Measurements from ENCODE around the gene HSD17B12.

HSD17B12 gene

GRCh38 chr11:43812471-43812870, 131.9 kb downstream of the HSD17B12 start:
- DNase-seq: no peak

DNA sequence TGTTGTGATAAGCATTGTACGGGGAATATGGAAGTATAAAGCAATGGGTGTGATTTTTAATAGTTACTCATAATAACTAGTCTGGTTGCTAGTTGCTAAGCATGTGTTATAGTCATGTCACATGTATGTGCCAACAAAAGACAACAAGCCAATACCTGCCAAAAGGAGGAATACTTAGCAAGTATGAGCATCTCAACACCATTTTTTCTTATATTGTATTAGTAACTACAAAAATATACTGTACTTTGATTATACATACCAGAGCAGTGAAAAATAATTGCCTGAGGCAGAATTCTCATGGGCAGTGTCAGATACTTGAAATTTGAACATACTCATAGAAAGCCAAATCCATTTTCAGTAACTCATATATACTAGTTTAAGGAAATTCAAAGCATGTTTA, 137.7 kb downstream of the HSD17B12 start:
- no peak for DNase-seq

- no peak for DNase-seq
These were observed 139.4 kb downstream of the HSD17B12 start for GRCh38 chr11:43819926-43820325.

GRCh38 chr11:43823316-43823715, 142.8 kb downstream of the HSD17B12 start:
- DNase-seq: no peak

DNA sequence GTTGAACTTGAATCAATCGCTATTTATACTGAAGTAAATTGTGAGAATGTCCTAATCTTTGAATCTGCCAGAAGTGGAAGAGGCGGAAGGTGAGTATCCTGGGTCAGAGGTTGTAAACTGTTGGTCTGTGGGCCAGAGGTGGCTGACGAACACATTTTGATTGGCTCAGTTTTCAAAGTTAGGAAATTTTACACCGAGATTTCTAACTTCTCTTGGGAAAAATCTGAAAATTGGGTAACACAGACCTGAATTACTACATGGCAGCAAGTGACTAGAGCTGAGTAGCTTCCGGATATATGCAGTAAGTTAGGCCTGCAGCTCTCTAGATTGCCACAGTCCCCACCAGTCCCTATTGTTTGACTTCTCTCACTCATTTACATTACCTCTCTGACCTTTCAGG, 143.3 kb downstream of the HSD17B12 start:
- no peak for DNase-seq

- DNase-seq: peak; percentile 14 to 19
These were observed 144.8 kb downstream of the HSD17B12 start for GRCh38 chr11:43825217-43825816.

- DNase-seq: peak; percentile 42 to 46
These were observed 150.4 kb downstream of the HSD17B12 start for GRCh38 chr11:43830928-43831440.

DNA sequence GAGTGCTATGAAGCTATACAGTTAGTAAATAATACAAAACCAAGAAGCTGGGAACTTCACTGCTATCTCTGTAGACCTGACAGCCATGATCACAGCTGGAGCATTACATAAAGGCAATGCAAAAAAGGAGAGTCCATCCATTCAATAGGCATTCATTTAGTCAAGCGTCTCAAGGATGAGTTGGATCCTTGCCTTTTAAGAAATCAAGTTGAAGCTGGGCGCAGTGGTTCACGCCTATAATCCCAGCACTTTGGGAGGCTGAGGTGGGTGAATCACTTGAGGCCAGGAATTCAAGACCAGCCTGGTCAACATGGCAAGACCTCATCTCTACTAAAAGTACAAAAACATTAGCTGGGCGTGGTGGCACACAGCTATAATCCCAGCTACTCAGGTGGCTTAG, 152.0 kb downstream of the HSD17B12 start:
- DNase-seq: no peak

- no peak for DNase-seq
These were observed 153.1 kb downstream of the HSD17B12 start for GRCh38 chr11:43833657-43834073.

GRCh38 chr11:43834286-43834685, 153.7 kb downstream of the HSD17B12 start:
- no peak for DNase-seq

GRCh38 chr11:43835104-43835503, 154.6 kb downstream of the HSD17B12 start:
- no peak for DNase-seq

DNA sequence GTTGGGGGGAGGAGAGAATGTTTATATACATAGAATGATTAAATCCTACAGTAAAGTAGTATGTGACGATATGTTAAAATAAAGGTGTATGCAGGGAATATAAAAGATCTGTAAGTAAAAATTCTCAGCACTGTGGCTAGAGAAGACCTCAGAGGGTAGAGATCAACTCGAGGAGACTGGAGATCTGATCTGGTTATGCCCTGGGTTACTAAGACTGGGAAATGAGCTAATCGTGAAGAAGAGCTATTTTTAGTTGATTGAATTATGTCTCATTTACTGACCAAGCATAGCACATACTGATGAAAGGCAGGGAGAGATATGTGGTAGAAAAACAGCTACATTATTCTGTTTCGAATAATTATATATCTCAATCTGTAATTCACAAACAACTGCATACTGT, 157.3 kb downstream of the HSD17B12 start:
- DNase-seq: no peak

GRCh38 chr11:43842021-43842420, 161.5 kb downstream of the HSD17B12 start:
- no peak for DNase-seq

GRCh38 chr11:43845816-43846215, 165.3 kb downstream of the HSD17B12 start:
- DNase-seq: no peak

DNA sequence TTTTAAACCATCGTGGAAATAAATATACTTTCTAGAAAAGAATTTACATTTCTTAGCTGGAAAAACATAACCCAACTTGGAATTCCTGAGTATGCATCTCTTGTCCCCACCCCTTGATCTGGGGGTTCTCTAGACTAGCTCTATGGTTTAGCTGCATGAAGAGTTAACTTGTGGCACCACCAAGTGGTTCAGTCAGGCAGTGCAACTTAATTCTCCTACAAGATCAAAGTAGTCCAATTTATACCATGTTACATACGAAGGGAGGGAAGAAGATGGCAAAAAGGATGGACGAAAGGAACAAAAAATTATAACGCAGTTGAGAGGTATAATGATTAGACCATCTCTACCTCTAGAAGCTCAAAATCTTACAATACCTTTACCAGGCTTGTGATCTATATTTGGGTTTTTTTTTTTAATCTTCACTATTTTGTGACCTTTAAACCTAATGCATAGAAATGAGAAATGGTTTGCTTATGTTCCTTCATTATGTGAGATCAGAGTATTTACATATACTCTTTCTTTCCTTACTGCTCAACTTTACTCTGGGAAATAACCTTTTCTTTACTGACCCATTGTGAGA, 171.6 kb downstream of the HSD17B12 start:
- peak; percentile 24 to 63 for DNase-seq

DNA sequence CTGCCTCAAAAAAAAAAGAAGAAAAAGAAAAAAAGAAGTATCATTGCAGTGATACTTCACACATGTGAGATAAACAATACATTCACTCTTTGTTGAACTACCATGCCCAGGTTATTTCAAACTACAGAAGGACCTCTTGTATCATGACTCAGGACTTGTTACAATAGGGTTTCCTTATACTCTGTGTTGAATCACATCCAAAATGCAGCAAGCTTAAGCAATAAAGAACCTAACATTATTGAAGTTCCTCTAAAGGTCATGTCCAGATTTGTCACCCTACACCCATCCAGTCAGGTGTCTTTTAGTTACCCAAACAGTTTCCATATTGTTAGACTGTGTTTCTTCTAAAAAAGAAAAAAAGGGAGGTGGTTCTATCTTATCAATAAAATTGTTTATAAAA, 173.2 kb downstream of the HSD17B12 start:
- DNase-seq: no peak

DNA sequence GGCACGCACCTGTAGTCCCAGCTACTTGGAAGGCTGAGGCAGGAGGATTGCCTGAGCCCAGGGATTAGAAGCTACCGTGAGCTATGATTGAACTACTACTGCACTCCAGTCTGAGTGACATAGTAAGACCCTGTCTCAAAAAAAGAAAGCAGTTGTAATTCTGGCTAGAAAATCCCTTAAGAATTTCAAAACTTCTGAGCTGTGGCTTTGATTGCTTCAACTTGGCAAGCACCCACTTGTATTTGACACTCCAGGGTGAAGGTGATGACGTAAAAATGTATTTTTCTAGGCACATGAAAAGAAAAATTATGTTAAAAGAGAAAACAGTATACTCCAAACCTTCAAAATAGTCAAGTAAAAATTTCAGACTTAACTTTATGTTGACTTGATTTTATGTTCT, 176.5 kb downstream of the HSD17B12 start:
- no peak for DNase-seq

- DNase-seq: no peak
These were observed 180.6 kb downstream of the HSD17B12 start for GRCh38 chr11:43861141-43861540.

DNA sequence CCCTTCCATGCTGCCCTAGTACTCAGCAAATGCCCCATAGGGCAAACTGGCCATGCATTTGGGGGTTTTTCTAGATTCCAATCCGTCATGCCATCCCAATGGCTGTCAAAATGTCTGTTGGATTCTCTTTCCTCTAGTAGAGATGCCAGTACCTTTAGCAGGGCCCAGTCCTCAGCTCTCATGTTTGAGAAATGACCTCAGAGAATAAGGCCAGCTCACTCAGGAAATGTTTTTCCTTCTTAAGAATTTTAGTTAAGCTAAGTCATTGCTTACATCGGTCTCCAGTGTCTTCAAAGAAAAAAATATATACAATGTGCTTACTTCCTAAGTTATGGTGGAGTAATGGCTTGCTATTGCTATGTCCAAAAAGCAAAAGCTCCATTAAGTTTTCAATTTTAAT, 186.0 kb downstream of the HSD17B12 start:
- no peak for DNase-seq

DNA sequence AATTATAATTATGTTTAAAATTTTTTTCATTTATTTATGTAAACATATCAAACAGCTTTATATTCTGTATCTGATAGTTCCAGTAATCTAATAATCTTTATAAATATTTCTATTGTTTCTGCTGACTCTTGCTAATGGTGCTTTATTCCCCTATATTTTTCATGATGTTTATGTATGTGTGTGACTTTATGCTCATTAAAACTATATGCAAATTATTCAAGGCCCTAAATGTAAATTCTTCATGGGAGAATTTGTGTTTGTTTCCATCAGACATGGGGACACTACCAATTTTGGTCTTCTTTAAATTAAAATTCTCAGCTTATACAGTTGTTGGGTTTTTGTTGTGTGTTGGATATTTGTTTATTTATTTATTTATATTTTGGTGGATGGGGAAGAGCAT, 186.4 kb downstream of the HSD17B12 start:
- DNase-seq: no peak

DNA sequence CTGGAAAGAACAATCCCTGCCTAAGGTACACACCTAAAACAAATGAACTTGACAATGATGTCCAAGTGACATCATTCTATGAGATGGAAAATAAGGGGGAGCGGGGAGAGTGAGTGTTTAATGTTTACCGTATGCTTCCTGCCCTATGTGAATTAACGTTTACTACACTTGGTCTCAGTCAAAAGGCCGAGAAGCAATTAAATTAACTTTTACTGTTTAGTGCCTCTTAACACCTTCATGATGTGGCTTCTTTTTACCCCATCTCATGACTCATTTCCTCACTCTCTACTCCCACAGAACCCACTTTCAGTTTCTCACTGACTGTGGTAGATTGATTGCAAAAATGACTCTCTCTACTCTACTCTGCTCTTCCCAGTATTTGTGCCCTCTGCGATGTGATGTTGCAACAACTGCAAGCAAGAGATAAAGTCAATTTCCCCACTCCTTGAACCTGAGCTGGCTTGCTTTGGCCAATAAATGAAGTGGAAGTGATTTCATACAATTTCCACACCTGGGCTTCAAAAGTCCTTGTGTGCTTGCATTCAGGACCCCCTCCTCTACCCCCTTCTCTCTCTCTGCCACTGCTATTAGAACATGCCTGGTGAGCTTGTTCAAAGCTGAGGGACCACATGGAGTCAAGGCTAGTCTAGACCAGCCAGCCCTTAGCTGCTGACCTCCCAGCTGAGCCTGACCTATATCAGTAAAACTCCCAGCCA, 188.5 kb downstream of the HSD17B12 start:
- peak; percentile 20 to 36 for DNase-seq

DNA sequence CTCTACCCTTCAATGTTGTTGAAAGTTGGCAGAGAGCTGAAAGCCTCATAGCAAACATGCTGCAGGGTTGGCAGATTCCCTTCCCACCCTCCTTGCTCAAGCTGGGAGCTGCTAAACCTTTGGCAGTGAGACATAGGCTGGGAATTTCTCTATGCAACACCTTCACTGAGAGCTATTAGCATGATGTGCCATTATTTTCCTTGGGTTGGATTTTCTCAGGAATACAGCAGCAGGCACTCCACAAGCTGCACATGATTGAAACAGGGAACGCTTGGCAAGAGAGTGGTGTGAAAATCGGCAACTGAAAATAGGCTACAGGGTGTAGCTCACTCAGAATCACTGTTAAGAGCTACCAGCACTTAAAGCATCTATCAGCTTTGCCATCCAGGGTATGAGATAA, 190.5 kb downstream of the HSD17B12 start:
- DNase-seq: no peak

GRCh38 chr11:43872995-43873394, 192.5 kb downstream of the HSD17B12 start:
- no peak for DNase-seq

GRCh38 chr11:43874078-43874477, 193.5 kb downstream of the HSD17B12 start:
- no peak for DNase-seq
